IMR-90 (cell line): ENCODE results near the gene C1orf74. TPM values are rescaled to one million over a fixed set of nuclear protein-coding genes. Genes with fewer than 3 reads are reported as not detected.

Experiments used
- ATAC-seq: fragments of 200-7000 bp; cut with Tn5 transposase; 2 replicates; pipeline ENCODE4 v1.9.1; 2020; ENCODE audit warnings: low read depth, mild to moderate bottlenecking, moderate library complexity
- BruUV-seq: library from RNA; stranded (reverse); fragments of 400-500 nt; replicated peaks from 2 replicates; lab custom pipeline; 2021; lab: Mats Ljungman, UMichigan
- CTCF ChIA-PET: fragments of 300-600 bp; formaldehyde crosslinking; extraction: SDS; loops from one replicate; lab custom pipeline; 2021; ENCODE audit warnings: antibody characterized with exemption; lab: Yijun Ruan, JAX
- POLR2A ChIA-PET: fragments of 300-600 bp; sonication (Branson Sonifier 250); formaldehyde crosslinking; loops from one replicate; lab custom pipeline; 2022; ENCODE audit warnings: antibody characterized with exemption; ENCODE audit not compliant: unreplicated experiment; lab: Charles Lee
- DNase-seq: peaks from one replicate; pipeline ENCODE4 v3.0.0; 2013
- H2AFZ ChIP-seq: replicated peaks from 2 replicates; pipeline ENCODE3; 2013; ENCODE audit warnings: low read length, mild to moderate bottlenecking; ENCODE audit not compliant: poor library complexity
- H2AK5ac ChIP-seq: 2 replicates; pipeline ENCODE4 v1.6.1; 2013; ENCODE audit warnings: low read depth, low read length, inconsistent platforms
- H2AK9ac ChIP-seq: replicated peaks from 2 replicates; pipeline ENCODE3; 2013; ENCODE audit warnings: mild to moderate bottlenecking, low read depth, low read length, moderate library complexity; ENCODE audit not compliant: poor library complexity
- H2BK120ac ChIP-seq: 2 replicates; pipeline ENCODE4 v1.6.1; 2013; ENCODE audit warnings: low read depth, low read length, inconsistent platforms
- H2BK15ac ChIP-seq: 3 replicates; pipeline ENCODE4 v1.6.1; 2013; ENCODE audit warnings: low read depth, low read length, inconsistent platforms
- H2BK20ac ChIP-seq: 2 replicates; pipeline ENCODE4 v1.6.1; 2013; ENCODE audit warnings: low read depth, mild to moderate bottlenecking, inconsistent platforms, low read length, moderate library complexity
- H2BK5ac ChIP-seq: 2 replicates; pipeline ENCODE4 v1.6.1; 2013; ENCODE audit warnings: mild to moderate bottlenecking, low read depth, low read length, inconsistent platforms; ENCODE audit not compliant: poor library complexity, severe bottlenecking
- H3K14ac ChIP-seq: replicated peaks from 2 replicates; pipeline ENCODE4 v1.6.1; 2013; ENCODE audit warnings: low read depth, low read length, inconsistent platforms
- H3K18ac ChIP-seq: 2 replicates; pipeline ENCODE4 v1.6.1; 2013; ENCODE audit warnings: low read depth, low read length, control low read depth
- H3K23ac ChIP-seq: 2 replicates; pipeline ENCODE4 v1.6.1; 2013; ENCODE audit warnings: low read depth, low read length, inconsistent platforms
- H3K27ac ChIP-seq: 2 replicates; pipeline ENCODE4 v1.5.1; 2013; ENCODE audit warnings: mild to moderate bottlenecking, control low read depth, low read length; ENCODE audit not compliant: insufficient read depth
- H3K27me3 ChIP-seq: 2 replicates; pipeline ENCODE4 v1.6.1; 2013; ENCODE audit warnings: low read length; ENCODE audit not compliant: control insufficient read depth, insufficient read depth
- H3K36me3 ChIP-seq: 2 replicates; pipeline ENCODE4 v1.6.1; 2013; ENCODE audit warnings: low read length, mixed read lengths; ENCODE audit not compliant: control insufficient read depth, insufficient read depth
- H3K4ac ChIP-seq: 2 replicates; pipeline ENCODE4 v1.6.1; 2013; ENCODE audit warnings: low read depth, low read length, inconsistent platforms
- H3K4me1 ChIP-seq: 2 replicates; pipeline ENCODE4 v1.6.1; 2013; ENCODE audit warnings: low read length, mixed read lengths; ENCODE audit not compliant: control insufficient read depth, insufficient read depth
- H3K4me2 ChIP-seq: 2 replicates; pipeline ENCODE4 v1.6.1; 2013; ENCODE audit warnings: low read depth, mild to moderate bottlenecking, control low read depth, low read length, moderate library complexity
- H3K4me3 ChIP-seq: 2 replicates; pipeline ENCODE4 v1.5.1; 2013; ENCODE audit warnings: low read depth, mild to moderate bottlenecking, control low read depth, low read length, moderate library complexity; ENCODE audit not compliant: insufficient read depth
- H3K56ac ChIP-seq: 2 replicates; pipeline ENCODE4 v1.6.1; 2013; ENCODE audit warnings: low read length, inconsistent platforms; ENCODE audit not compliant: insufficient read depth; ENCODE audit errors: extremely low read depth
- H3K79me1 ChIP-seq, 2 experiments: 2 replicates each; pipeline ENCODE4 v1.6.1; 2013; ENCODE audit warnings: low read length in 2 of 2, inconsistent platforms in 1 of 2, low read depth in 1 of 2
- H3K9ac ChIP-seq: 2 replicates; pipeline ENCODE4 v1.6.1; 2013; ENCODE audit warnings: low read depth, low read length, control low read depth
- H3K9me1 ChIP-seq: 2 replicates; pipeline ENCODE4 v1.6.1; 2013; ENCODE audit warnings: low read length, inconsistent platforms; ENCODE audit not compliant: insufficient read depth
- H3K9me3 ChIP-seq: 2 replicates; pipeline ENCODE4 v1.6.1; 2013; ENCODE audit warnings: low read length; ENCODE audit not compliant: control insufficient read depth, insufficient read depth
- H4K20me1 ChIP-seq: 2 replicates; pipeline ENCODE4 v1.6.1; 2013; ENCODE audit warnings: low read length, inconsistent platforms; ENCODE audit not compliant: insufficient read depth
- H4K5ac ChIP-seq: 2 replicates; pipeline ENCODE4 v1.6.1; 2013; ENCODE audit warnings: mild to moderate bottlenecking, low read depth, low read length, control low read depth
- H4K8ac ChIP-seq, 2 experiments: 2 replicates each; pipeline ENCODE4 v1.6.1; 2013; ENCODE audit warnings: low read depth in 2 of 2, low read length in 2 of 2, control low read depth in 1 of 2, inconsistent platforms in 1 of 2
- H4K91ac ChIP-seq: 2 replicates; pipeline ENCODE4 v1.6.1; 2013; ENCODE audit warnings: low read depth, low read length, inconsistent platforms; ENCODE audit not compliant: insufficient read depth
- NFE2L2 ChIP-seq: fragments of 150-350 bp; IDR thresholded peaks from 2 replicates; pipeline ENCODE4 v1.6.1; 2016; ENCODE audit warnings: low read depth, mild to moderate bottlenecking, low read length
- POLR2A ChIP-seq: IDR thresholded peaks from 2 replicates; pipeline ENCODE4 v1.6.1; 2012; ENCODE audit warnings: mild to moderate bottlenecking, low read depth, low read length
- WGBS, 2 experiments: methylation state at CpG; one replicate each; pipeline versions ENCODE4 v1.1.5 to v1.1.7; 2013; ENCODE audit warnings: missing lambda C conversion rate in 2 of 2; ENCODE audit not compliant: insufficient read length in 1 of 2; ENCODE audit errors: extremely low coverage in 2 of 2; 5-methylcytosine and 5-hydroxymethylcytosine counted together
- dilution Hi-C: fragments of 300-500 bp; cut with HindIII; formaldehyde crosslinking; loops from one replicate; pipeline ENCODE4 v1.14.3; 2018; ENCODE audit warnings: low sequenced_read_pairs; ENCODE audit not compliant: unreplicated experiment
- in situ Hi-C: fragments of 300-500 bp; cut with MboI; formaldehyde crosslinking; loops from 3 replicates; pipeline ENCODE4 v1.14.3; 2019; ENCODE audit warnings: low sequenced_read_pairs, inconsistent platforms, mixed read lengths
- intact Hi-C: fragments of 100-400 bp; cut with micrococcal nuclease; formaldehyde crosslinking; loops from 2 replicates; pipeline ENCODE4 v1.10.0; 2022
- polyA plus RNA-seq, 3 experiments: library from polyadenylated mRNA; depleted of rRNA; stranded (reverse); fragments of >200 nt; gene quantifications; 2 replicates each; pipeline ENCODE4 v1.2.3, GENCODE V29; 2012; ENCODE audit warnings: low replicate concordance in 1 of 3
- total RNA-seq: library from RNA; depleted of rRNA; stranded (reverse); fragments of >200 nt; gene quantifications from 2 replicates; pipeline ENCODE4 v1.2.3, GENCODE V29; 2012

The C1orf74 gene
- total and polyA plus RNA-seq, 2 of the 4 experiments (the other 2 are of a cell fraction): 1.1 to 4.3 TPM

DNA sequence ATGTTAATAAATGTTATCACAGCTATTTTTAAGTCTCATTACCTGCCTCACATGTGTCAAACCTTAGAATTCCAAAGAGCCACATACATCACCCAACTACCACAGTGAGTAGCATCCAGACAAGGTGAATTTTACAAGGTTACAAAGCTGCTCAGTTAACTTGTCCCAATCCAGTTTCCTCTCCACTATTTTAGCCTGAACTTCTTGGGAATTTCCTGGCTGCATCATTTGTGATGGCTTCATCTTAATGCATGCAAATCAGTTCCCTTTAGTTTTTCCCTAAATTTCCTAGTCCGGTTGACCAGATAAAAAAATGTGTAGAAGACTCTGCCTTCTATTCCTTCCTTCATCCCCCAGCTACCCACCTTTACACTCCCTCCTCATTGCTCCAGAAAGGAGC lies 29.1 kb downstream of the C1orf74 start:
- H2BK20ac ChIP-seq: no peak overlapping the region
- no peak overlapping the region for H3K56ac ChIP-seq
- H2BK120ac ChIP-seq: no peak overlapping the region
- no peak overlapping the region for H3K18ac ChIP-seq
- no peak overlapping the region for H4K5ac ChIP-seq
- dilution Hi-C loops (no loop called here), intact Hi-C loops (no loop called here), in situ Hi-C loops (loop anchor here (5.0 kb wide), 1 partner anchor 178 kb away; no protein-coding TSS in a partner anchor)
- no peak overlapping the region for H2BK15ac ChIP-seq
- ChIA-PET POLR2A (no interaction called here), CTCF (no interaction called here)
- no peak overlapping the region for H4K91ac ChIP-seq
- DNase-seq: no peak
- H3K4me1 ChIP-seq: no peaks in the 10 kb centered on the region
- H3K36me3 ChIP-seq: no peaks in the 10 kb centered on the region
- no peak overlapping the region for H2BK5ac ChIP-seq
- no peak for TF ChIP-seq NFE2L2
- TF ChIP-seq POLR2A: no peak
- no peak overlapping the region for H3K4me3 ChIP-seq
- no peak overlapping the region for H2AFZ ChIP-seq
- no peak overlapping the region for H3K23ac ChIP-seq
- H2AK5ac ChIP-seq: no peak overlapping the region
- H3K27me3 ChIP-seq: peaks cover 11% of the 10 kb centered on the region; the same call in 1 of the 2 replicates
- H3K27ac ChIP-seq: no peak overlapping the region
- no peaks in the 10 kb centered on the region for H3K9me3 ChIP-seq
- no peaks in the 10 kb centered on the region for H3K79me1 ChIP-seq
- no peak overlapping the region for H4K8ac ChIP-seq
- no TSS peak for BruUV-seq
- no peak for ATAC-seq
- no peak overlapping the region for H3K4ac ChIP-seq
- WGBS, 2 experiments: no CpG with 5 or more reads among the region's 1 CpG
- H3K14ac ChIP-seq: no peak overlapping the region
- no peaks in the 10 kb centered on the region for H4K20me1 ChIP-seq
- H3K9me1 ChIP-seq: no peaks in the 10 kb centered on the region
- no peak overlapping the region for H3K9ac ChIP-seq
- no peak overlapping the region for H3K4me2 ChIP-seq
- H2AK9ac ChIP-seq: no peak overlapping the region
